GM23338 (cell line): ENCODE results near the gene TCIRG1. TPM values are rescaled to one million over a fixed set of nuclear protein-coding genes. Genes with fewer than 3 reads are reported as not detected.
A peak's percentile ranks its signal among the peaks of the same experiment; 100 is the strongest.

Source experiments
- ATAC-seq: fragments of 200-7000 bp; cut with Tn5 transposase; 3 replicates; pipeline ENCODE4 v1.9.1; 2020
- DNase-seq: peaks from one replicate; pipeline ENCODE4 v3.0.0-alpha.2; 2015; ENCODE audit warnings: low spot score
- H2AFZ ChIP-seq: fragments of 200-600 bp; sonication (generic); 2 replicates; pipeline ENCODE4 v1.8.0; 2016; ENCODE audit warnings: antibody characterized with exemption, mild to moderate bottlenecking, moderate library complexity
- H3F3A ChIP-seq: fragments of 200-600 bp; sonication (generic); replicated peaks from 2 replicates; pipeline ENCODE4 v1.8.0; 2017; ENCODE audit warnings: antibody characterized with exemption, mixed run types, low read depth
- H3K27ac ChIP-seq: fragments of 200-600 bp; sonication (generic); 2 replicates; pipeline ENCODE4 v1.6.1; 2016; ENCODE audit warnings: low read depth
- H3K27me3 ChIP-seq: fragments of 200-600 bp; sonication (generic); 2 replicates; pipeline ENCODE4 v1.8.0; 2016; ENCODE audit warnings: mild to moderate bottlenecking, mixed run types, moderate library complexity; ENCODE audit not compliant: insufficient read depth
- H3K36me3 ChIP-seq: fragments of 200-600 bp; sonication (generic); 2 replicates; pipeline ENCODE4 v1.8.0; 2016; ENCODE audit warnings: mild to moderate bottlenecking; ENCODE audit not compliant: insufficient read depth
- H3K4me1 ChIP-seq: fragments of 200-600 bp; sonication (generic); 2 replicates; pipeline ENCODE4 v1.8.0; 2016; ENCODE audit warnings: mild to moderate bottlenecking, moderate library complexity; ENCODE audit not compliant: insufficient read depth
- H3K4me2 ChIP-seq: fragments of 200-600 bp; sonication (generic); 2 replicates; pipeline ENCODE4 v1.7.1; 2017; ENCODE audit warnings: mixed run types
- H3K4me3 ChIP-seq: fragments of 200-600 bp; sonication (generic); 2 replicates; pipeline ENCODE4 v1.6.1; 2016; ENCODE audit warnings: mixed run types
- H3K79me2 ChIP-seq: fragments of 200-600 bp; sonication (generic); replicated peaks from 2 replicates; pipeline ENCODE4 v1.8.0; 2017; ENCODE audit warnings: mild to moderate bottlenecking; ENCODE audit not compliant: insufficient read depth
- H3K9me2 ChIP-seq: fragments of 200-600 bp; sonication (generic); 2 replicates; pipeline ENCODE4 v1.8.0; 2017; ENCODE audit not compliant: insufficient read depth
- H4K20me1 ChIP-seq: fragments of 200-600 bp; sonication (generic); replicated peaks from 2 replicates; pipeline ENCODE4 v1.8.0; 2017; ENCODE audit warnings: mild to moderate bottlenecking; ENCODE audit not compliant: insufficient read depth
- H3K27ac Mint-ChIP-seq: 2 replicates; pipeline ENCODE4 v1.8.0; 2020; ENCODE audit warnings: inconsistent platforms, mild to moderate bottlenecking, moderate library complexity, mixed read lengths
- H3K27me3 Mint-ChIP-seq: 3 replicates; pipeline ENCODE4 v1.8.0; 2022; ENCODE audit warnings: low read depth, mild to moderate bottlenecking, moderate library complexity, mixed read lengths, inconsistent platforms; ENCODE audit not compliant: insufficient read depth, poor library complexity
- H3K36me3 Mint-ChIP-seq: 3 replicates; pipeline ENCODE4 v1.8.0; 2021; ENCODE audit warnings: low read depth, mild to moderate bottlenecking, inconsistent platforms, moderate library complexity, mixed read lengths
- H3K4me1 Mint-ChIP-seq: 3 replicates; pipeline ENCODE4 v1.8.0; 2020; ENCODE audit warnings: mild to moderate bottlenecking, inconsistent platforms, mixed read lengths
- H3K4me3 Mint-ChIP-seq: 3 replicates; pipeline ENCODE4 v1.8.0; 2021; ENCODE audit warnings: moderate library complexity, mild to moderate bottlenecking, inconsistent platforms, mixed read lengths
- H3K9me3 Mint-ChIP-seq: 3 replicates; pipeline ENCODE4 v1.8.0; 2020; ENCODE audit warnings: moderate library complexity, mild to moderate bottlenecking, inconsistent platforms, mixed read lengths
- CREB1 ChIP-seq: fragments of 250-450 bp; sonication (Bioruptor Pico); IDR thresholded peaks from 2 replicates; pipeline ENCODE4 v1.5.0; 2020; ENCODE audit warnings: low read depth, mild to moderate bottlenecking, moderate library complexity
- CTCF ChIP-seq, 2 experiments: fragments of 200-600 bp in 1 of 2; sonication (generic) in 1 of 2; conservative IDR thresholded peaks; 2 replicates each; pipeline versions ENCODE4 v1.5.1 to v1.6.1; 2016 to 2017; ENCODE audit warnings: antibody characterized with exemption in 2 of 2, low read depth in 2 of 2, mild to moderate bottlenecking in 2 of 2, moderate library complexity in 1 of 2
- ETS1 ChIP-seq: IDR thresholded peaks from 2 replicates; pipeline ENCODE4 v1.6.1; 2016; ENCODE audit warnings: antibody characterized with exemption
- EZH2 ChIP-seq: fragments of 200-600 bp; sonication (generic); IDR thresholded peaks from one replicate; pipeline ENCODE4 v1.8.0; 2017; ENCODE audit warnings: antibody characterized with exemption, mild to moderate bottlenecking, low read depth; ENCODE audit not compliant: unreplicated experiment
- EZH2phosphoT487 ChIP-seq: fragments of 200-600 bp; sonication (generic); IDR thresholded peaks from one replicate; pipeline ENCODE4 v1.8.1; 2018; ENCODE audit warnings: antibody characterized with exemption; ENCODE audit not compliant: unreplicated experiment
- NANOG ChIP-seq: IDR thresholded peaks from 2 replicates; pipeline ENCODE4 v1.6.1; 2016; ENCODE audit warnings: antibody characterized with exemption, borderline replicate concordance
- POLR2AphosphoS5 ChIP-seq: IDR thresholded peaks from 2 replicates; pipeline ENCODE4 v1.6.1; 2016; ENCODE audit warnings: antibody characterized with exemption, low read depth
- REST ChIP-seq: IDR thresholded peaks from one replicate; pipeline ENCODE4 v1.6.1; 2018; ENCODE audit warnings: antibody characterized with exemption; ENCODE audit not compliant: unreplicated experiment
- STAT1 ChIP-seq: IDR thresholded peaks from one replicate; pipeline ENCODE4 v1.6.1; 2016; ENCODE audit warnings: antibody characterized with exemption; ENCODE audit not compliant: unreplicated experiment
- ZNF114 ChIP-seq: fragments of 250-450 bp; sonication (Bioruptor Pico); IDR thresholded peaks from 2 replicates; pipeline ENCODE4 v1.5.0; 2020; ENCODE audit warnings: mild to moderate bottlenecking, moderate library complexity
- ZNF462 ChIP-seq: fragments of 250-450 bp; sonication (Bioruptor Pico); IDR thresholded peaks from 2 replicates; pipeline ENCODE4 v1.5.0; 2020; ENCODE audit warnings: mild to moderate bottlenecking, moderate library complexity
- polyA plus RNA-seq: library from polyadenylated mRNA; unstranded; fragments of >200 nt; fragmentation: Nextera tagmentation; extraction: Ambion mirVana; gene quantifications from 2 replicates; pipeline ENCODE4 v1.2.1, GENCODE V29; 2016
- total RNA-seq: library from RNA; depleted of rRNA; stranded (reverse); fragments of >200 nt; shearing (Covaris generic); gene quantifications from 2 replicates; pipeline ENCODE4 v1.2.3, GENCODE V29; 2014

The TCIRG1 gene
- total and polyA plus RNA-seq, 2 experiments from 2014 or later: 20.4 to 40.4 TPM

- H3K4me1 ChIP-seq: no peaks in the 10 kb centered on the region
- peaks cover 50% of the 10 kb centered on the region for H4K20me1 ChIP-seq
- H3K36me3 Mint-ChIP-seq: peaks cover 42% of the 10 kb centered on the region
- H3K27me3 Mint-ChIP-seq: peaks cover 12% of the 10 kb centered on the region
- no peak overlapping the region for H3K4me3 ChIP-seq
- ATAC-seq: no peak
- DNase-seq: no peak
- 0 out of 2 replicates have a peak overlapping the region, but pooled peaks have one; percentile 67 for H3K27ac ChIP-seq
- H3K27ac Mint-ChIP-seq: no peak overlapping the region
- H3K4me2 ChIP-seq: no peak overlapping the region
- H3K4me3 Mint-ChIP-seq: no peak overlapping the region
- H3F3A ChIP-seq: peaks cover 6% of the 10 kb centered on the region; the same call in 1 of the 2 replicates
- no peaks in the 10 kb centered on the region for H3K27me3 ChIP-seq
- peaks cover 3% of the 10 kb centered on the region; the same call in 1 of the 3 replicates for H3K4me1 Mint-ChIP-seq
- H3K36me3 ChIP-seq: no peaks in the 10 kb centered on the region
- no peak overlapping the region for H2AFZ ChIP-seq
- TF ChIP-seq EZH2: no peak
- TF ChIP-seq EZH2phosphoT487: no peak
- no peak for TF ChIP-seq REST
- TF ChIP-seq CTCF (conservative IDR thresholded peaks at IDR 0.05; ENCODE audit: low read depth in 2 of 2): no peak
- TF ChIP-seq ETS1: no peak
- TF ChIP-seq NANOG: no peak
- no peak for TF ChIP-seq ZNF462 (CRISPR knock-in tag)
- TF ChIP-seq CREB1 (CRISPR knock-in tag): no peak
- no peak for TF ChIP-seq POLR2AphosphoS5
- no peak for TF ChIP-seq STAT1
- TF ChIP-seq ZNF114 (CRISPR knock-in tag): no peak
- no peaks in the 10 kb centered on the region for H3K9me3 Mint-ChIP-seq
- peaks cover 95% of the 10 kb centered on the region for H3K79me2 ChIP-seq
- no peaks in the 10 kb centered on the region for H3K9me2 ChIP-seq
Measured at GRCh38 chr11:68082481-68082880, 43.7 kb downstream of the TCIRG1 start.
